B cell (primary cell): ENCODE measurements around the gene CPT1A. TPM values are rescaled to one million over a fixed set of nuclear protein-coding genes. Genes with fewer than 3 reads are reported as not detected.

Experiments
- ATAC-seq: fragments of 200-7000 bp; cut with Tn5 transposase; one replicate; pipeline ENCODE4 v1.10.0; 2021; ENCODE audit warnings: low read depth, mild to moderate bottlenecking, moderate number of reproducible peaks, moderate library complexity
- CTCF ChIA-PET: fragments of 350-600 bp; sonication (Branson Sonifier 250); formaldehyde crosslinking; loops from one replicate; lab custom pipeline; 2021; ENCODE audit warnings: antibody characterized with exemption, inconsistent platforms; lab: Charles Lee
- POLR2A ChIA-PET: fragments of 350-600 bp; sonication (Branson Sonifier 250); formaldehyde crosslinking; loops from one replicate; lab custom pipeline; 2021; ENCODE audit warnings: antibody characterized with exemption; lab: Charles Lee
- DNase-seq: peaks from one replicate; pipeline ENCODE4 v3.0.0; 2013
- H2AFZ ChIP-seq: 2 replicates; pipeline ENCODE4 v1.6.1; 2012; ENCODE audit warnings: mild to moderate bottlenecking, low read depth, low read length; ENCODE audit not compliant: insufficient read depth, poor library complexity, severe bottlenecking
- H3K27ac ChIP-seq, 2 donors: 1 replicate in 1 of 2; 2 replicates in 1 of 2; pipeline ENCODE4 v1.5.1; 2012 to 2013; ENCODE audit warnings: low read length in 2 of 2, mild to moderate bottlenecking in 2 of 2, moderate library complexity in 1 of 2
- H3K27me3 ChIP-seq, 4 experiments: fragments of 200-600 bp in 1 of 4; sonication (generic) in 1 of 4; replicated peaks in 1 of 4; 1 replicate in 2 of 4; 2 replicates in 2 of 4; pipeline versions ENCODE4 v1.6.1 to v1.7.0; 2013 to 2016; ENCODE audit warnings: low read length in 3 of 4, mild to moderate bottlenecking in 2 of 4, mixed read lengths in 1 of 4, moderate library complexity in 1 of 4; ENCODE audit not compliant: insufficient read depth in 4 of 4, control insufficient read depth in 3 of 4; ENCODE audit errors: control extremely low read depth in 1 of 4
- H3K36me3 ChIP-seq, 2 experiments: replicated peaks in 1 of 2; 1 replicate in 1 of 2; 2 replicates in 1 of 2; pipeline versions ENCODE4 v1.6.1 to v1.7.1; 2013; ENCODE audit warnings: low read length in 1 of 2; ENCODE audit not compliant: insufficient read depth in 2 of 2, control insufficient read depth in 1 of 2; ENCODE audit errors: control extremely low read depth in 1 of 2, extremely low read depth in 1 of 2
- H3K4me1 ChIP-seq, 2 donors: fragments of 200-600 bp in 1 of 2; sonication (generic) in 1 of 2; 1 replicate in 1 of 2; 2 replicates in 1 of 2; pipeline versions ENCODE4 v1.5.1 to v1.6.1; 2013 to 2017; ENCODE audit warnings: low read length in 2 of 2; ENCODE audit not compliant: control insufficient read depth in 2 of 2, insufficient read depth in 2 of 2
- H3K4me2 ChIP-seq: replicated peaks from 2 replicates; pipeline ENCODE3; 2012; ENCODE audit warnings: mild to moderate bottlenecking, low read depth, low read length; ENCODE audit not compliant: poor library complexity, severe bottlenecking
- H3K4me3 ChIP-seq, 5 experiments: fragments of 200-600 bp in 1 of 5; sonication (generic) in 1 of 5; 1 replicate in 3 of 5; 2 replicates in 2 of 5; pipeline versions ENCODE4 v1.5.1 to v1.7.0; 2011 to 2016; ENCODE audit warnings: low read length in 4 of 5, mild to moderate bottlenecking in 4 of 5, low read depth in 2 of 5, control low read depth in 1 of 5, moderate library complexity in 1 of 5; ENCODE audit not compliant: insufficient read depth in 1 of 5; ENCODE audit errors: control extremely low read depth in 1 of 5, extremely low read depth in 1 of 5
- H3K79me2 ChIP-seq: fragments of 200-600 bp; sonication (generic); one replicate; pipeline ENCODE4 v1.6.0; 2016; ENCODE audit warnings: low read length; ENCODE audit not compliant: control insufficient read depth, insufficient read depth
- H3K9ac ChIP-seq: fragments of 200-600 bp; sonication (generic); 2 replicates; pipeline ENCODE4 v1.6.1; 2017; ENCODE audit warnings: mild to moderate bottlenecking, low read length, moderate library complexity
- H3K9me3 ChIP-seq, 3 donors: one replicate each; pipeline versions ENCODE4 v1.6.1 to v1.7.1; 2013; ENCODE audit warnings: low read length in 2 of 3; ENCODE audit not compliant: control insufficient read depth in 2 of 3, insufficient read depth in 1 of 3; ENCODE audit errors: control extremely low read depth in 1 of 3
- H4K20me1 ChIP-seq: 2 replicates; pipeline ENCODE4 v1.6.0; 2012; ENCODE audit warnings: mild to moderate bottlenecking, low read length; ENCODE audit not compliant: insufficient read depth, control insufficient read depth, poor library complexity, severe bottlenecking
- H3K27ac Mint-ChIP-seq: one replicate; pipeline ENCODE4 v1.8.0; 2021; ENCODE audit warnings: mixed read lengths
- H3K27me3 Mint-ChIP-seq: one replicate; pipeline ENCODE4 v1.8.0; 2021; ENCODE audit warnings: mixed read lengths
- H3K4me1 Mint-ChIP-seq: one replicate; pipeline ENCODE4 v1.8.0; 2021; ENCODE audit warnings: mixed read lengths
- H3K4me3 Mint-ChIP-seq: one replicate; pipeline ENCODE4 v1.8.0; 2021; ENCODE audit warnings: mixed read lengths
- H3K9me3 Mint-ChIP-seq: one replicate; pipeline ENCODE4 v1.8.0; 2022; ENCODE audit warnings: mixed read lengths; ENCODE audit not compliant: insufficient read depth
- EZH2 ChIP-seq: IDR thresholded peaks from 2 replicates; pipeline ENCODE4 v1.6.1; 2012; ENCODE audit warnings: borderline replicate concordance, low read depth, mild to moderate bottlenecking, moderate library complexity, low read length; ENCODE audit not compliant: insufficient read depth, poor library complexity, severe bottlenecking
- WGBS: methylation state at CpG from one replicate; pipeline ENCODE4 v1.1.5; 2013; ENCODE audit warnings: missing lambda C conversion rate; ENCODE audit not compliant: insufficient coverage; 5-methylcytosine and 5-hydroxymethylcytosine counted together
- intact Hi-C: fragments of 100-400 bp; cut with micrococcal nuclease; formaldehyde crosslinking; loops from one replicate; pipeline ENCODE4 v1.10.0; 2022
- polyA plus RNA-seq: library from polyadenylated mRNA; depleted of rRNA; stranded (reverse); fragments of >200 nt; gene quantifications from 2 replicates; pipeline ENCODE4 v1.2.3, GENCODE V29; 2012
- total RNA-seq, 2 donors: library from RNA; stranded (reverse); fragments of 120-200 nt in 1 of 2; gene quantifications; 1 replicate in 1 of 2; 2 replicates in 1 of 2; pipeline versions ENCODE4 v1.2.3 to v1.2.4, GENCODE V29; 2013 to 2022
- TF ChIP-seq, protein P1 (sequence below): fragments of 200-600 bp; IDR thresholded peaks from one replicate; pipeline ENCODE4 v1.8.0; 2022; ENCODE audit warnings: antibody characterized with exemption, mild to moderate bottlenecking

The CPT1A gene
- total and polyA plus RNA-seq, 2 donors (not counting 1 experiment from before 2014, with no cell fraction given), result 15.6 to 40.8 TPM

DNA sequence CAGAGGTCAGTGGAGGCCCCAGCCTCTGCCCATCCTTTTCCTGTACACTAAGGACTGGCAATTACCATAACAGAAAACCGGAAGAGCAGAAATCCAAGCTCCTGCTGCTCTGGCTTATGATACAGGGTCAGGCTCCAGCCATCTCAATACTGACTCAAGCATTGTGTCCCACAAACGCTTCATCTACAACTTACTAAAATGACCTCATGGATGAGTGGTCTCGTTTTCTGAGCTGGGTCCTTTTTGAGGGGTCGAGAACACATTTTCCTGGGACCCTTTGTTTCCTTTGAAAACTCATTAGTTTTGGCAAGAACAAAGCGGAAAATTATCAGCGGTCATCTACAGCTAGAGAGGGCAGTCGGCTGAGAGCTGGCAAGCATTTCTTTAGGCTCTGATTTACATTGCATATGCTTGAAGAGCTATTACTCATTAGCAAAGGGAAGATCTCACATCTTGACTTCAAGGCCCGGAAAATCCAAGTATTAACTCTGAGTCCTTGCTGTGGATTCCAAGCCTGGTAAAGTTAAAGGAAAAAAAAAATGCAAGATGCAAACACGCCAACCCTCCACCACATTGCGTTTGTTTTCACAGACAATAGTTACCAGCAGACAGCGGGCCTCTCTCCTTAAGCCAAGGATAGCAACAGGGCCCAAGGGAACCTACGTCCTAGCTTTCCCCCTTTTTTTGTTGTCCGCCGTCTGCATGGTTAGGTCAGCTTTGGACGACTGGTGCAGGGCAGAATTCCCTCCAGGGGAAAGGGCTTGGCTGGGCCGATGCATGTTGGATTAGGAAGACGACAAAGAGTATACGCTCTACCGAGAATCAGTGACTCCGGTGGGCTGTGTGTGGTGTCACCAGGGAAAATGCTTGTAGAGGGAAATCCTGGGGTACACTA is 92.2 kb downstream of the CPT1A start:
- no peaks in the 10 kb centered on the region for H3K79me2 ChIP-seq
- H3K9me3 ChIP-seq, result no peaks in the 10 kb centered on the region
- peaks cover 3 to 11% of the 10 kb centered on the region in 2 donors for H3K4me1 ChIP-seq
- H3K36me3 ChIP-seq, result no peaks in the 10 kb centered on the region
- no peak overlapping the region for H3K9ac ChIP-seq
- peak overlapping the region; percentile 60 for H3K27ac Mint-ChIP-seq
- TF ChIP-seq, protein P1, sequence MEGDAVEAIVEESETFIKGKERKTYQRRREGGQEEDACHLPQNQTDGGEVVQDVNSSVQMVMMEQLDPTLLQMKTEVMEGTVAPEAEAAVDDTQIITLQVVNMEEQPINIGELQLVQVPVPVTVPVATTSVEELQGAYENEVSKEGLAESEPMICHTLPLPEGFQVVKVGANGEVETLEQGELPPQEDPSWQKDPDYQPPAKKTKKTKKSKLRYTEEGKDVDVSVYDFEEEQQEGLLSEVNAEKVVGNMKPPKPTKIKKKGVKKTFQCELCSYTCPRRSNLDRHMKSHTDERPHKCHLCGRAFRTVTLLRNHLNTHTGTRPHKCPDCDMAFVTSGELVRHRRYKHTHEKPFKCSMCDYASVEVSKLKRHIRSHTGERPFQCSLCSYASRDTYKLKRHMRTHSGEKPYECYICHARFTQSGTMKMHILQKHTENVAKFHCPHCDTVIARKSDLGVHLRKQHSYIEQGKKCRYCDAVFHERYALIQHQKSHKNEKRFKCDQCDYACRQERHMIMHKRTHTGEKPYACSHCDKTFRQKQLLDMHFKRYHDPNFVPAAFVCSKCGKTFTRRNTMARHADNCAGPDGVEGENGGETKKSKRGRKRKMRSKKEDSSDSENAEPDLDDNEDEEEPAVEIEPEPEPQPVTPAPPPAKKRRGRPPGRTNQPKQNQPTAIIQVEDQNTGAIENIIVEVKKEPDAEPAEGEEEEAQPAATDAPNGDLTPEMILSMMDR, result no peak
- no peak for TF ChIP-seq EZH2
- H3K27me3 ChIP-seq, result no peaks in the 10 kb centered on the region
- ChIA-PET POLR2A (no interaction called here), CTCF (interaction anchor here (1.7 kb wide), 1 partner anchor 95 kb away, joined by 9 read pairs; no protein-coding TSS in a partner anchor)
- H4K20me1 ChIP-seq, result no peaks in the 10 kb centered on the region
- no peak for DNase-seq
- ATAC-seq, result no peak
- 95% methylated on average over 15 of the region's 20 CpGs for WGBS
- H3K27ac ChIP-seq, result no peak overlapping the region
- H3K4me1 Mint-ChIP-seq, result peaks cover 12% of the 10 kb centered on the region
- H3K27me3 Mint-ChIP-seq, result no peaks in the 10 kb centered on the region
- H3K4me2 ChIP-seq, result peak overlapping the region; percentile 96
- peak overlapping the region; percentile 80 for H2AFZ ChIP-seq
- intact Hi-C loops, result loop anchor here (2.0 to 10.0 kb wide), 2 partner anchors 299 to 1525 kb away; partner anchors contain the start of genes PPFIA1 and TPCN2
- H3K9me3 Mint-ChIP-seq, result no peaks in the 10 kb centered on the region
- H3K4me3 ChIP-seq, result no peak overlapping the region
- H3K4me3 Mint-ChIP-seq, result peak overlapping the region; percentile 65

DNA sequence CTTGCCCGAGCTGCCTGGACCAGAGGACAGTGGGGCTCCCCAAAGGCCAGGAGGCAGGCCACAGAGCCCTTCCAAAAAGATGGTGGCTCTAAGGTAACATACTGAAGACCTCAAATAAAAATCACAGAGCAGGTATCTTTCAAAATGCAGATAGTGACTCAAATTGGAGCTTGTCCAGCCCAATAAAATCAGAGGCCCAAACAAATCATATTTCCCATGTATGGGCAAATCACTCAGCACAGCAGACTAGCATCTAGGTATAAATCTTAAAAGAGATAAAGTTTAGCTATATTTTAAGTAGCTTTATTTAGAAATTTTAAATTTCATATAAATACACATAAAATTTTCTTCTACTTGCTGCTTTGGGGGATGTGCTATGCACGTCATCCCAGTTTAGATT is 93.7 kb downstream of the CPT1A start:
- Histone ChIP-seq H3K27me3 (no peaks in the 10 kb centered on the region), H3K79me2 (no peaks in the 10 kb centered on the region), H3K27ac (no peak overlapping the region), H3K9ac (no peak overlapping the region), H4K20me1 (no peaks in the 10 kb centered on the region), H2AFZ (no peak overlapping the region), H3K36me3 (no peaks in the 10 kb centered on the region), H3K4me3 (no peak overlapping the region), H3K4me2 (no peak overlapping the region), H3K4me1 (peaks cover 3 to 11% of the 10 kb centered on the region in 2 donors), H3K9me3 (no peaks in the 10 kb centered on the region)
- intact Hi-C loops, result no loop called here
- Mint-ChIP-seq H3K27ac (no peak overlapping the region), H3K4me1 (peaks cover 12% of the 10 kb centered on the region), H3K27me3 (no peaks in the 10 kb centered on the region), H3K4me3 (no peak overlapping the region), H3K9me3 (no peaks in the 10 kb centered on the region)
- WGBS, result no CpG with 5 or more reads among the region's 2 CpGs
- no peak for TF ChIP-seq EZH2
- TF ChIP-seq, protein P1, result no peak
- CTCF ChIA-PET, result interaction anchor here (0.8 kb wide), 1 partner anchor 96 kb away, joined by 3 read pairs; no protein-coding TSS in a partner anchor
- POLR2A ChIA-PET, result no interaction called here
- no peak for ATAC-seq
- DNase-seq, result no peak
